ENCODE data around the gene C16orf82.

C16orf82 gene

GRCh38 chr16:27029525-27029924, 37.2 kb upstream of the C16orf82 start:
- DNase-seq (ENCODE audit: low read depth), result no peak
- no peak overlapping the region for H3K4me3 ChIP-seq (ENCODE audit: control insufficient read depth, low read depth, low read length)
- no peak for TF ChIP-seq CTCF (conservative IDR thresholded peaks at IDR 0.05; ENCODE audit: control insufficient read depth, insufficient read depth, low read depth, low read length)

GRCh38 chr16:27033281-27033979, 33.3 kb upstream of the C16orf82 start:
- no peak overlapping the region for H3K4me3 ChIP-seq (ENCODE audit: control insufficient read depth, low read depth, low read length)
- DNase-seq (ENCODE audit: low read depth), result no peak
- no peak for TF ChIP-seq CTCF (conservative IDR thresholded peaks at IDR 0.05; ENCODE audit: control insufficient read depth, insufficient read depth, low read depth, low read length)

- no peak for DNase-seq (ENCODE audit: low read depth)
- no peak for TF ChIP-seq CTCF (conservative IDR thresholded peaks at IDR 0.05; ENCODE audit: control insufficient read depth, insufficient read depth, low read depth, low read length)
- no peak overlapping the region for H3K4me3 ChIP-seq (ENCODE audit: control insufficient read depth, low read depth, low read length)
Measured at GRCh38 chr16:27040732-27041131, 26.0 kb upstream of the C16orf82 start.

- DNase-seq (ENCODE audit: low read depth), result no peak
- TF ChIP-seq CTCF (conservative IDR thresholded peaks at IDR 0.05; ENCODE audit: control insufficient read depth, insufficient read depth, low read depth, low read length), result no peak
- no peak overlapping the region for H3K4me3 ChIP-seq (ENCODE audit: control insufficient read depth, low read depth, low read length)
Measured at GRCh38 chr16:27046958-27047518, 19.7 kb upstream of the C16orf82 start.

GRCh38 chr16:27048316-27048715, 18.4 kb upstream of the C16orf82 start:
- peak; percentile 46 for DNase-seq (ENCODE audit: low read depth)
- H3K4me3 ChIP-seq (ENCODE audit: control insufficient read depth, low read depth, low read length), result no peak overlapping the region
- no peak for TF ChIP-seq CTCF (conservative IDR thresholded peaks at IDR 0.05; ENCODE audit: control insufficient read depth, insufficient read depth, low read depth, low read length)

GRCh38 chr16:27049117-27049516, 17.6 kb upstream of the C16orf82 start:
- H3K4me3 ChIP-seq (ENCODE audit: control insufficient read depth, low read depth, low read length), result no peak overlapping the region
- TF ChIP-seq CTCF (conservative IDR thresholded peaks at IDR 0.05; ENCODE audit: control insufficient read depth, insufficient read depth, low read depth, low read length), result no peak
- no peak for DNase-seq (ENCODE audit: low read depth)

All from fibroblast of mammary gland (primary cell).